HL-60/S4 (cell line): ENCODE data around the gene PDE6G.

ENCODE experiments used
- in situ Hi-C: fragments of 300-500 bp; cut with MboI; formaldehyde crosslinking; loops from 2 replicates; pipeline ENCODE4 v1.14.3; 2022; ENCODE audit warnings: low sequenced_read_pairs

PDE6G gene

DNA sequence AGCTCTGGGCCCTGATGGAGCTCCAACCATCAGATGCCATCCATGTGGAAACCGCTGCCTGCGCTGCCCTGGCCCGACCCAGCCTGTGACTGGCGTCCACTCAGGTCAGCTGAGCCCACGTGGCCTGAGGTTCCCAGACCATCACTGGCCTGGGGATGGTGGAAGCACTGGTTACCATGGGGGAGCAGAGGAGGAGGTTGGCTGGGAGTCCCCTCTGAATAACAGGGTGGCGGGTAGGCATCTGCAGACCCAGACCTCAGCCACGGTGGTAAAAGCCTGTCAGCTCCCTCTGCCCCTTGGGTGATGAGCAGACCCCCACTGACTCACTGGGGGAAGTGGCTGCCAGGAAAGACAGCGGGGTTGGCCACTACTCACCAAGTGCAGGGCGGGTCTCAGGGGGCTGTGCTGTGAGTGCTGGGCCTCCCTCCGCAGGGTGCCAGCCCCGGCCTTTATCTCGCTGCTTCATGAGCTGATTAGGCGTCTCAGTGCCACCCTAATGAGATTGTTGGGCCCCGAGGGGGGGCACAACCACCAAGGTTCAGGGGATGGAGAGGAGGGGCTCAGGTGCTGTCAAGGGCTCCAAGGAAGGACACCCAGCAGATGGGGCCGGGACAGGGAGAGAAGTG, at the start of gene PDE6G:
PDE6G (minus strand) TSS at position 425 of the 626 bp plus-strand sequence. CDS start 3,237 bp downstream, outside the sequence.
- in situ Hi-C loops = no loop called here

DNA sequence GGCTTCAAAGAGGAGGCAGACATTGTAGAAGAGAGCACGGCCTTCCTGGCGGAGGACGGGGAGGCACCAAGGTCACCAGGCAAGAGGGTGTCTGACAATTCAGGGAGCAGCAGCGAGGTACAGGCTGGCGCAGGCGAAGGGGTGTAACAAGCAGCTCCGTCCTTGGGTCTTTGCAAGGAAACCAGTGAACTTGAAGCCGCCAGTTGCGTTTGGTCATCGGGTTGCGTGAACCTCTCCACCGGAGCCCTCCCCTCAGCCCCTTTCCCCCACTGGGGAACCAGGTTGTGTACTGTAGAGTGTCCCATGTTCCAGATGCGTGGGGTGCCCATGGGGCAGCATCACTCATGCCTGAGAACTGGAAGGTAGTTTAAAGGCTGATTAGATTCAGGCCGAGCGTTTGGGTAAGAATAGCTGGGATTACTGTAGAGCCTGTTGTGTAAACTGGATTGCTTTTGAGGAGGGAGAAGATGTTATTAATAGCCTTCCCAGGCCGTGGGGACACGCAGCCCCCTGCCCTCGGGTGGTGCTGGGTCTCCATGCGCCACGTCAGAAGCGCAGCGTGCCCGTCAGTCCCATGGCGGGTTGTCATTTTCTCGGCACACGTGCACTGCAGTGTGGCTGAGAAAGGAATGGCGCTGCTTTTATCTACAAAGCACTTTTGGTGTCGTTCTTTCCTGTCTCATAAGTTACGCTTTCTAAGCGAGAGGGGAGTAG, 49.3 kb upstream of the PDE6G start:
- in situ Hi-C loops = no loop called here

DNA sequence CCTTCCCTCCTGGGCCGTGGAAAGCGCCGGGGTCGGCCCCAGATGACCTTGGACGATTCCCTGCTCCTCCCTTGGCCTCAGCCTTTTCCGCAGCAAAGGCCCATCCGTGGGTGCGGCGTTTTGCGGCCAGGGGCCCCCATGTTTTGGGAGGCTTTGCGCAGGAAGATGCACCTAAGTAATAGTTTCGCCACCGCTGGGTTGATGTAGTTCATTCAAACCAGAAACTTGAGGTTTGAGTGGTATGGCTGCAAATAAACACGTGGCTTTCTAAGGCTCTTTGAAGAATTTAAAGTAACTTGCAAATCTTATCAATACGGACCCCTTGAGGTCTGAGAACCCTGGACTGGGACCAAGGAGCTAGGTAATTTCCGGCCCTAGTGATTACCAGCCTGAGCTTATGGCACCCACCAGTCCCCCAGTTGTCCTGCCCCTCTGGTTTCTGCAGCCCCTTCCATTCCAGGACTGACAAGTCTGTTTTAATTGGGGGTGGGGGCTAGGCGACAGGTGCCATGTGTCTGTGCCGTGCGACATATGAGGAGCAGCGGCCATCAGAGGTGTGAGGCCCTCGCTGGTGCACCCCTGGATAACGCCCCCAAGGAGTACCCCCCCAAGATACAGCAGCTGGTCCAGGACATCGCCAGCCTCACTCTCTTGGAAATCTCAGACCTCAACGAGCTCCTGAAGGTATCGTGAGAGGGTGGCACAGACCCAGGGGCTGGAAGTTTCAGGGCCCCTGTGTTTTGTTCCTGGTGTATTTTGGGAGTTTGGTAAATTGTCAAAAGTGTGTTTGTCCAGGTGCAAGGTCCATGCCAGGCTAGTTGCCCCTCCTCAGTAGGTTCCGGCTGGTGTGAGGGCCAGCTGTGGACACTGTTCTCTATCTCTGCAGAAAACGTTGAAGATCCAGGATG, 47.7 kb upstream of the PDE6G start:
- in situ Hi-C loops = no loop called here

DNA sequence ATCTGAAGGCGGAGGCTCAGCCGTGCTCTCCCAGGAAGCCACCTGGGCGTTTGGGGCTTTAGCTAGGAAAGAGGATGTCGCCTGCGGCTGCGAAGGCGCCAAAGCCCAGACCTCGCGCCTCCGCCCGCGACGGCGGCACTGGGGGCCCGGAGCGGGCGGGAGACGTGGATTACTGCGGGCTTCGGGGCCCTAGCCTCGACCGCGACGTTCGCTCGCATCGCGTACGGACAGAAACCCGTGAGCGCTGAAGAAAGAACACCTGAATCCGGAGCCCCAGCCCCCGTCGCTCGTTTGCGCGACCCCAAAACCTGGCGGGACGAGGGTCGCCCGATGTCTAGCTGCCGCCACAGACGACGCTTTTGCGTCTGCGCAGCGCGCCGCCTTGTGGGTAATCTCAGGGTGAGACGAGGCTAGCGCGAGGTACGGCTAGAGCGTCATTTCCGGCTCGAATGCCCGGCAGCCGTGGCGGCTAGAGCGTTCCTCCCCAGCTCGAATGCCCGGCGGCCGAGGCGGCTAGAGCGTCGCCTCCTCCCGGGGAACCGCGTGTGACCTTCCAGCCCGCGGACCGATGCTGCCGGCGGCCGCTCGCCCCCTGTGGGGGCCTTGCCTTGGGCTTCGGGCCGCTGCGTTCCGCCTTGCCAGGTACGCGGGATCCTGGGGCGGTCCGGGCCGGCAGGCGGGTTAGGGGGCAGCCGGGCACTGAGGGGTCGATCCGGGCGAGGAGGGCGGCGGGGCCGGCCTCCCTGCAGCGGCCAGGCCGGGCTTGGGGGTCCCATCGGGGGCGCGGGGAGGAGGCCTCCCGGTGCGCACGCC, 46.8 kb upstream of the PDE6G start, which contains the start of gene MRPL12:
MRPL12 (plus strand) TSS at position 434 of the 813 bp plus-strand sequence; CDS start at position 569, 135 bp downstream.
- in situ Hi-C loops = no loop called here

DNA sequence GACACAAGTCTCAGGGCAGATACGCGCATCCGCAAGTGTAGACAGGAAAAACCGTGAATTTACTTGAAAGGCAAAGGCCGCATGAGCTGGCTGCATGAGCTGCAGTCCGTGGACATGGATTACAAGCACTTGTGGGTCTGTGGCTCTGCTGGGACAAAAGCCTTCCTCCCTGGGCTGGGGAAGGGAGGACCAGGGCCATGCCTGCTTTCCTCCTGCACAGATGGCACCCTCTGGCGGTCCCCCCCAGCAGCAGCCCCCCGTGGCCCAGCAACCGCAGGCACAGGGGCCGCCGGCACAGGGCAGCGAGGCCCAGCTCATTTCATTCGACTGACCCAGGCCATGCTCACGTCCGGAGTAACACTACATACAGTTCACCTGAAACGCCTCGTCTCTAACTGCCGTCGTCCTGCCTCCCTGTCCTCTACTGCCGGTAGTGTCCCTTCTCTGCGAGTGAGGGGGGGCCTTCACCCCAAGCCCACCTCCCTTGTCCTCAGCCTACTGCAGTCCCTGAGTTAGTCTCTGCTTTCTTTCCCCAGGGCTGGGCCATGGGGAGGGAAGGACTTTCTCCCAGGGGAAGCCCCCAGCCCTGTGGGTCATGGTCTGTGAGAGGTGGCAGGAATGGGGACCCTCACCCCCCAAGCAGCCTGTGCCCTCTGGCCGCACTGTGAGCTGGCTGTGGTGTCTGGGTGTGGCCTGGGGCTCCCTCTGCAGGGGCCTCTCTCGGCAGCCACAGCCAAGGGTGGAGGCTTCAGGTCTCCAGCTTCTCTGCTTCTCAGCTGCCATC, 45.1 kb upstream of the PDE6G start:
- in situ Hi-C loops = no loop called here

DNA sequence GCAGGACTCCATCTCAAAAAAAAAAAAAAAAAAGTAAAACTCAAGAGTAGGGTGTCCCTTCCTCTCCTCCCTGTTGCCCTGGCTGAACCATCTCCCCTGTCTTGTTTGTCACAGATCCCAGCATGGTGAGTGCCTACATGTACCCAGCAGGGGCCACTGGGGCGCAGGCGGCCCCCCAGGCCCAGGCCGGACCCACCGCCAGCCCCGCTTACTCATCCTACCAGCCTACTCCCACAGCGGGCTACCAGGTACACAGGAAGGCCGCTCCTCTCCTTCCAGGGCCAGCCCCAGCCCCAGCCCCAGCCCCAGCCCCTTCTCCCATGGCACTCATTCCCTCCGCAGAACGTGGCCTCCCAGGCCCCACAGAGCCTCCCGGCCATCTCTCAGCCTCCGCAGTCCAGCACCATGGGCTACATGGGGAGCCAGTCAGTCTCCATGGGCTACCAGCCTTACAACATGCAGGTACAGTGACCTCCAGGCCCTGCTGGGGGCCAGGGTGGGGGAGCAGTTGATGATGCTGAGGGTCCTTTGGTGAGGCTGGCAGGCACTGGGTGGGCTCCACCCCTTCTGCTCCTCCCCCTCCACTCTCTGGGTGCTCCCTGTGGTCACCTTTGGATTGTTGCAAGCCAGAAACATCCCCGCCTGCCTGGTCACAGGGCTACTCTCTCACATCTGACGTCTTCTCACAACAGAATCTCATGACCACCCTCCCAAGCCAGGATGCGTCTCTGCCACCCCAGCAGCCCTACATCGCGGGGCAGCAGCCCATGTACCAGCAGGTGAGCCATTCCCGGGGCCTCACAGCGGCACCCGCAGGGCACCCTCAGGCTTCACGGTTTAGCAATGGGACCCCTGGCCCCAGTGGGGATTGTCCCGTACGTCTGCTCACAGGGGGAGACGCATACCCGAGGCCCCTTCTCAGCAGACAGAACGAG, 44.3 kb upstream of the PDE6G start:
- in situ Hi-C loops = no loop called here

DNA sequence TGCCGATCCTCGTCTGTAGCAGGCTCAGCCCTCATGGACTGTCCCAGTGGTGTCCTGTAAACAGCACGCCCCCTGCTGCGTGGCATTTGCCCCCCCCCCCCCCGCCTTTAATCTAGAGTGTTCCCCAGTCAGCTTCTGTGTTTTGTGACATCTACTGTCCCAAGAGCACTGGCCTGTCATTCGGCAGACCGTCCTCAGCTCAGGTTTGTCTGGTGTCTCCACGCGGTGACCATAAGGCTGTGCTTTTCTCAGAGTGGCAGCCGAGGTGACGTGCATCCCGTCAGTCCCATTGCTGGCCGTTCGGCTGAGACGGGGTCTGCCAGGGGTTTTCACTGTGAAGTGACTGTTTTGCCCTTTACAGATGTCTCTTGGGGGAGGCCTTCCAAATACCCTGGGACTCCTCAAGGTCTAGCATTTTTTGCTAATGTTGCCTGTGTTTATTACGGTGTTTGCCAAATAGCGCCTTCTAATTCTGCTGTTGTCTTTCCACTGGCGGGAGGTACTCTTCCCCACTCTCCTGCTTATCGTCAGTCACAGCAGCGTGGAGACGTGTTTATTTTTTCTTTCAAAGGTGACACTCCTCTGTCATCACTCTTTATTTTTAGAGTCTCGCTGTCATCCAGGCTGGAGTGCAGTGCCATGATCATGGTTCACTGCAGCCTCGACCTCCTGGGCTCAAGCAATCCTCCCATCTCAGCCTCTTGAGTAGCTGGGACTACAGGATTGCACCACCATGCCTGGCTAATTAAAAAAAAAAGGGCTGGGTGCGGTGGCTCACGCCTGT, 41.1 kb upstream of the PDE6G start:
- in situ Hi-C loops = no loop called here

DNA sequence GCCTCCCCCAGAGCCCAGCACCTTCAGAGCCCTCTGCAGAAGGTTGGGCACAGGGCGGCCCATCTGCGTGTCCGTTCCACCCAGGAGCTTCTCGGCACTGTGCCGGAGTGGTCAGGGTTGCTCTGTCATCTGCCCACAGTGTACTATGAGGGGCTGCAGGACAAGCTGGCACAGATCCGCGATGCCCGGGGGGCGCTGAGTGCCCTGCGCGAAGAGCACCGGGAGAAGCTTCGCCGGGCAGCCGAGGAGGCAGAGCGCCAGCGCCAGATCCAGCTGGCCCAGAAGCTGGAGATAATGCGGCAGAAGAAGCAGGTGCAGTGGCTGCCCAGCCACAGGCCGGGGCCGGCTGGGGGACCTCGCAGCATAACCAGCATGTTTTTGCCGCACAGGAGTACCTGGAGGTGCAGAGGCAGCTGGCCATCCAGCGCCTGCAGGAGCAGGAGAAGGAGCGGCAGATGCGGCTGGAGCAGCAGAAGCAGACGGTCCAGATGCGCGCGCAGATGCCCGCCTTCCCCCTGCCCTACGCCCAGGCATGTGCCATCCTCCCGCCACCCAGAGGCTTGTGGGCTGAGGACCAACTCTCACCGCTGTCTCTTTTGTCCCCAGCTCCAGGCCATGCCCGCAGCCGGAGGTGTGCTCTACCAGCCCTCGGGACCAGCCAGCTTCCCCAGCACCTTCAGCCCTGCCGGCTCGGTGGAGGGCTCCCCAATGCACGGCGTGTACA, 40.0 kb upstream of the PDE6G start:
- in situ Hi-C loops = no loop called here

DNA sequence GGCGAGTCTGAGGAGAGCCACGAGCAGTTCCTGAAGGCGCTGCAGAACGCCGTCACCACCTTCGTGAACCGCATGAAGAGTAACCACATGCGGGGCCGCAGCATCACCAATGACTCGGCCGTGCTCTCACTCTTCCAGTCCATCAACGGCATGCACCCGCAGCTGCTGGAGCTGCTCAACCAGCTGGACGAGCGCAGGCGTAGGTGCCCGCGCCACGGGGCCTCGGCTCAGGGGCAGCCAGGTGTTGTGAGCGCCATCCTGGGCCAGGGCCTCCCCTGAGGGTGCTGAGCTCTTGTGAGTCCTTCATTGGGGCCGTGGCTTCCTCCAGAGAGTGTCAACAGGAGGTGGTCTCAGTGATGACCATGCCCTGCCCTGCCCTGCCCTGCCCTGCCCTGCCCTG, 39.5 kb upstream of the PDE6G start:
- in situ Hi-C loops = no loop called here

DNA sequence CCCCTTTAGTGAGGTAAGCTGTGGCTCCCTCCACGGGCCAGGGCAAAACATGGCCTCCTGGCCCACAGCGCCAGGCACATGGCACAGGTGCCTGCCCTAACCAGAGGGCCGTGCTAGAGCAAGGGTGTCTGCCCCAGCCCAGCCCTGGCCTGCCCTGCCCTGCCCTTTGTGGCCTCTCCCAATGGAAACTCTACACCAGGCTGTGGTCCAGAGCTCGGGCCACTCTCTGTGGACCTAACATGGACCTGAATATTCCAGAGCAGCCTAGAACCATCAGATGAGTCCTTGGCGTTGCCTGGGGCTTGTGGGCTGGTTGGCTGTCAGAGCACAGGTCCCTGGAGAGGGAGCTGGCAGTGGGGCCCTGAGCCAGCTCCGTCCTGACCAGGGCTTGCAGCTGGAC, 38.9 kb upstream of the PDE6G start:
- in situ Hi-C loops = no loop called here

DNA sequence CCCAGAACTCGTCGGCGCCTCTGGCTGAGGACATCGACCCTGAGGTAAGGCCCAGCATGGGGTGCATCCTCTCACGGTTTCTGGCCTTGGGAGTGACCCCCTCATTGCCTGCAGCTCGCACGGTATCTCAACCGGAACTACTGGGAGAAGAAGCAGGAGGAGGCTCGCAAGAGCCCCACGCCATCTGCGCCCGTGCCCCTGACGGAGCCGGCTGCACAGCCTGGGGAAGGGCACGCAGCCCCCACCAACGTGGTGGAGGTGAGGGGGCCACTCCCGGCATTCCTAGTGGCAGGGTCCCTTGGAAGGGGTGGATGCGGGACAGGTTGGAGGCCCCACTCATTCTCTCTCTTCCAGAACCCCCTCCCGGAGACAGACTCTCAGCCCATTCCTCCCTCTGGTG, 38.5 kb upstream of the PDE6G start:
- in situ Hi-C loops = no loop called here

DNA sequence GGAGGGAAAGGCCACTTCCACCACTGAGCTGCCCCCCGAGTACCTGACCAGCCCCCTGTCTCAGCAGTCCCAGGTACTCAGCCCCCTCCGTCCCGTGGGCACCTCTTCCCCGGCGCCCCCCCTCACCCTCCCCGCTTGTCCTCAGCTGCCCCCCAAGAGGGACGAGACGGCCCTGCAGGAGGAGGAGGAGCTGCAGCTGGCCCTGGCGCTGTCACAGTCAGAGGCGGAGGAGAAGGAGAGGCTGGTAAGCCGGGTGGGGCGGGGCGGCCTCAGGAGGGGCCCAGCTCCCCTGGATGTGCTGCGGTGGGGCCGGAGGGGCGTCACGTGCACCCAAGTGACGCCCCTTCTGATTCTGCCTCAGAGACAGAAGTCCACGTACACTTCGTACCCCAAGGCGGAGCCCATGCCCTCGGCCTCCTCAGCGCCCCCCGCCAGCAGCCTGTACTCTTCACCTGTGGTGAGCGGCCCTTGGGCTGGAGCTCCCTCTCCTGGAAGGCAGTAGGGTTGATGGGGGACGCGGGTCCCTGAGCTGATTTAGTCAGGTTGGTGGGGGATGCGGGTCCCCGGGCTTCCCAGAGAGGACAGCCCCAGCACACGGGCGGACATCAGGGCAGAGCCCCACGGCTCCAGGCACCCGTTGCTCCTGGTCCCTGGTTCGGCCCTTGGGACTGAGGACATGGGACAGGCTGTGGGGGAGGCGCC, 37.3 kb upstream of the PDE6G start:
- in situ Hi-C loops = no loop called here

DNA sequence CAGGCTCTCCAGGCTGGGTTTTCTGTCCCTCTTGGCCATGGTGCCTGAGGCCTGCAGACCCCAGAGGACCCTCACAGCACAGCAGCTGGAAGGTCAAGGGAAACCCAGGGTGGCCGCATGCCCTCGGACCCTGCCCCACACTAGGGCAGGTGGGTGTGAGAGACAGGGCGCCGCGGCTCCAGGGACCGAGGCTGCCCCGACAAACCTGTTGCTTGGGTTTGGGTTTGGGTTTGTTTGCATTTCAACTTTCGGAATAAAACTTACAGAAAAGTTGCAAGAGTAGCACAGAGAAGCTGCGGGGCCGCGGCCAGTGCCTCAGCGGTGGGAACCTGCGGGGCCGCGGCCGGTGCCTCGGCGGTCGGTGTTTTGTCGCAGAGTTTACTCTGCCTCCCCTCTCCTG, 35.3 kb upstream of the PDE6G start:
- in situ Hi-C loops = no loop called here

DNA sequence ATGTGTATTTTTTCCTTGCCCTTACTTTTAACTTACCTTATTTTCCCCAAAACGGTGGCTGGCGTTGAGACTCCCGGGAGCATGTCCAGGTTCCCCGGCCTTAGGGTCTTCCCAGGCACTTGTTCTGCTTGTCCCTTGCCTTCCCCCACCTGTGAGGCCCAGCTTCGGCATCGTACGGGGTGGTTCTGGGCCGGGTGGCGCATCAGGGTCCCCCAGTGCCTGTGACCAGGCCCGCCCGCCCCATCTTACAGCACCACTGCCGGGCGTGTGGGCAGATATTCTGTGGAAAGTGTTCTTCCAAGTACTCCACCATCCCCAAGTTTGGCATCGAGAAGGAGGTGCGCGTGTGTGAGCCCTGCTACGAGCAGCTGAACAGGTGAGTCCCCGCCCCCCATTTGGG, 34.9 kb upstream of the PDE6G start:
- in situ Hi-C loops = no loop called here

DNA sequence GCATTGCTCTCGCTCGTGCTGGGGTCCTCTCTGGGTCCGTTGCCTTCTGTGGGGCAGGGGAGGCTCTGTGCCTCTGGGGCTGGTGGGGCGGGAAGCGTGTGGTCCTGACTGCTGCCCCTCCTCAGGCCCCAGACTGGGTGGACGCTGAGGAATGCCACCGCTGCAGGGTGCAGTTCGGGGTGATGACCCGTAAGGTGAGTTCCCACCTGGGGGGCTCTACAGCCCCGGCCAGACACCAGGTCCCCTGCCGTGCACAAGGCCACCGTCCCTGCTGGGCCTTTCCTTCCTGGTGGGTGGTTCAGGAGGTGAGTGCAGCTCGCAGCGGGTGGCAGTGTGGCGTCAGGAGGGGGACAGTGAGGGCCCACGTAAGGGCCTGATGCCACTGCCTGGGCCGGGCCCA, 34.2 kb upstream of the PDE6G start:
- in situ Hi-C loops = no loop called here

DNA sequence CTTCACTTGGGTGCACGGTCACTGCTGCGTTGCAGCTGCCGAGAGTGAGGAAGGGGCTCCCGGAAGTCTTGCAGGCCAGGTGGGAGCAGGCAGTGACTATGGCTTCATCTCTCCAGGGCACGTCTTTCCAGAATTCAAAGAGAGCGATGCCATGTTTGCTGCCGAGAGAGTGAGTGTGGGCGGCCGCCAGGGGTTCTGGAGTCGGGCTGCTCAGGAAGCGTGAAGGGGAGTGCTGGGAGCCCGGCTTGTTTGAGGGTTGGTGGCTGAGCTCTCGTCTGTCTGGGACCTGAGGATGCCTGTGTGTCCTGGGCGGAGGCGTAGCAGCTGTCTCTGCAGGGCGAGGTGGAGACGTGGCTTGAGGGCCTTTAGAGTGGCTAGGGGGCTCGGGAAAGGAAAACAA, 33.7 kb upstream of the PDE6G start:
- in situ Hi-C loops = no loop called here

DNA sequence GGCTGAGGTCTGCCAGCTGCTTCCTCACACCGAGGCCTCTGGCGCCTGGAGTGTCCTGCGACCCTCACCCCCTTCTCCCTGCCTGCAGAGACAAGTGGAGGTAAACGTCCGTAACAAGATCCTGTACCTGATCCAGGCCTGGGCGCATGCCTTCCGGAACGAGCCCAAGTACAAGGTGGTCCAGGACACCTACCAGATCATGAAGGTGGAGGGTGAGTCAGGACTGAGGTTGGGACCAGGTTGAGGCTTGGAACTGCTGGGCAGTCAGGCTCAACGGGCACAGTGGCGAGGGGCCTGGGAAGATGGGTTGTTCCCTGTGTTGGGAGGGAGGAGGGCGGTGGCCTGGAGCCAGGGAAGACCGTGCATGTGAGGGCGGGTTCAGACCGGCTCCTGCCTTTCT, 32.3 kb upstream of the PDE6G start:
- in situ Hi-C loops = no loop called here
